Omental fat pad (tissue), 4 donors: ENCODE results near the gene YAF2. TPM values are rescaled to one million over a fixed set of nuclear protein-coding genes. Genes with fewer than 3 reads are reported as not detected.
"Not testable (repeated sequence)": the region's sequence is repeated elsewhere in the genome, so short reads cannot be mapped to it uniquely, and the experiment has no call there.

Source experiments
- ATAC-seq: fragments of 150-250 bp; one replicate; pipeline ENCODE4 v1.9.1; 2016; ENCODE audit warnings: mild to moderate bottlenecking, moderate library complexity; ENCODE audit not compliant: low FRiP score
- DNase-seq: peaks from one replicate; pipeline ENCODE4 v3.0.0-alpha.2; 2019; ENCODE audit warnings: low spot score
- CTCF ChIP-seq, 3 donors: fragments of 450-650 bp; IDR thresholded peaks; one replicate each; pipeline ENCODE4 v1.5.1; 2016 to 2017; ENCODE audit warnings: antibody characterized with exemption in 3 of 3, mild to moderate bottlenecking in 3 of 3, moderate library complexity in 2 of 3
- total RNA-seq, 4 donors: library from RNA; depleted of rRNA; stranded (reverse); fragments of >200 nt; gene quantifications; one replicate each; pipeline ENCODE4 v1.1.0, GENCODE V29; 2016

YAF2 gene
- total RNA-seq, 4 donors from 2014 or later = 23.8 to 64.2 (median 27.8) TPM

GRCh38 chr12:42192686-42193085, 45.4 kb downstream of the YAF2 start:
- no peak for DNase-seq
- ATAC-seq = no peak
- TF ChIP-seq CTCF (IDR thresholded peaks at IDR 0.05) = no peak

DNA sequence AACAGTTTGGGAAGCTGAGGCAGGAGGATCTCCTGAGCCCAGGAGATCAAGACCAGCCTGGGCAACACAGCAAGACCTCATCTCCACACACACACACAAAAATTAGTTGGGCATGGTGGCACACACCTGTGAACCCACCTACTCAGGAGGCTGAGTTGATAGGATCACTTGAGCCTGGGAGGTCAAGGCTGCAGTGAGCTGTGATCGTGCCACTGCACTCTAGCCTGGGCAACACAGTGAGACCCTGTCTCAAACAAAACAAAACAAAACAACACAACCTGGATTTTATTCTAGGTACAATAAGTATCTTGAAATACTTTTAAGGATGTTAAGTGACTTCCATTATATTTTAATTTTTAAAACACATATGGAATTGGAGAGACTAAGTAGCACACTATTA, 45.8 kb downstream of the YAF2 start:
- ATAC-seq (no peak), DNase-seq (no peak)
- no peak for TF ChIP-seq CTCF (IDR thresholded peaks at IDR 0.05)

DNA sequence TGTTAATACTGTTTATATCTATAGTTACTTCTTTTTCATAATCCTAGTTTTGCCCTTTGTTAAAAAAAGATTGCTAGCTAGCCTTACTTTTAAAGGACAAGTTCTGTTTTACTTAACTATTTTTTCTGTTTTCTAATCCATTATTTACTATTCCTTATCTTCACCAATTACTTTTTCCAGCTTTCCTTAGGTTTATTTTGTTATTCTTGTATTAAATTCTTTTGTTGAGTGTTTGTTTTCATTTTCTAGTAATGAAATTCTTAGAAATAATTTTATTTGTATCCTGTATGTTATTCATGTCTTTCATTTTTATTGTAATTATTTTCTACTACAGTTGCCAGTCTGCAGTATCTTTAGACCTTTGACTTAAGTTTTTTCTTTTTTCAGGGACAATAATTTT, 47.7 kb downstream of the YAF2 start:
- ATAC-seq (no peak), DNase-seq (no peak)
- TF ChIP-seq CTCF (IDR thresholded peaks at IDR 0.05) = no peak

- ATAC-seq, DNase-seq: not testable (repeated sequence)
Measured at GRCh38 chr12:42188275-42188674, 49.8 kb downstream of the YAF2 start.

DNA sequence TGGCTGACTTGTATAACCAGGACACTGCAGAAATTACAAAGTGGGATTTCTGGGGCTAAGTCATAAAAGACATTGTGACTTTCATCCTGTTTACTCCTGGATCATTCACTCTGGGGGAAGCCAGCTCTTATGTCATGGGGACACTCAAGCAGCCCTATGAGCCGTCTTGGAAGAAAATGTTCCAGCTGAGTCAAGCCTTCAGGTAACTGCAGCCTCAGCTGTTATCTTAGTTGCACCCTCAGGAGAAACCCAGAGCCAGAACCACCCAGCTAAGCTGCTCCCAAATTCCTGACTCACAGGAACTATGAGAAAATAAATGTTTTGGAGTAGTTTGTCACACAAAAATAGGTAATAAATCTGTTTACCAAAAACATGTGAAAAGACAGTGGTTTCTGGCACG, 50.2 kb downstream of the YAF2 start:
- no peak for TF ChIP-seq CTCF (IDR thresholded peaks at IDR 0.05)
- no peak for DNase-seq
- no peak for ATAC-seq

GRCh38 chr12:42186793-42187192, 51.3 kb downstream of the YAF2 start:
- DNase-seq (no peak), ATAC-seq (no peak)
- TF ChIP-seq CTCF (IDR thresholded peaks at IDR 0.05) = no peak

DNA sequence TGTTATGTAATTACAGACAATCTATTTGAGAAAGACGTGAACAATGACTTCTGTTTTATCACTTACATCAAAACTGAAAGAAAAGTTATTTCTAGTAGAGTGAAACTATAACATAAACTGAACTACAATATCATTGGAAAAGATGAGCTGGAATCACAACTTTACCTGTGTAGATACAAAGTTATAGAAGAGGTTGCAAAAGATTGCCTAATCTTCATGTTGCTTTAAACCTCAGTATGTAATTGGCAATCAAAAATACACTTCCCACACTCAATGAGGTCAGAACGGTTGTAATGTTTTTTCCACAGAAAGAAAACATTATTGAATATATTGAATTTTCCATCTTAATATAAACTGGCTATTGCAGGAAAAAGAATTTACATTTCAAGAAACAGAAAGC, 55.7 kb downstream of the YAF2 start:
- ATAC-seq (no peak), DNase-seq (no peak)
- TF ChIP-seq CTCF (IDR thresholded peaks at IDR 0.05) = no peak

- ATAC-seq = no peak
- TF ChIP-seq CTCF (IDR thresholded peaks at IDR 0.05) = no peak
- no peak for DNase-seq
Measured at GRCh38 chr12:42180990-42181596, 57.0 kb downstream of the YAF2 start.
